Measurements from ENCODE around the gene NAPG.
"Not testable (repeated sequence)": the region's sequence is repeated elsewhere in the genome, so short reads cannot be mapped to it uniquely, and the experiment has no call there.

NAPG gene

GRCh38 chr18:10552226-10552625 lies 26.4 kb downstream of the NAPG start:
- DNase-seq: no peak

- not testable (repeated sequence) for DNase-seq
Measured at GRCh38 chr18:10556251-10556650, 30.4 kb downstream of the NAPG start.

- no peak for DNase-seq
Measured at GRCh38 chr18:10557085-10557677, 31.4 kb downstream of the NAPG start.

DNA sequence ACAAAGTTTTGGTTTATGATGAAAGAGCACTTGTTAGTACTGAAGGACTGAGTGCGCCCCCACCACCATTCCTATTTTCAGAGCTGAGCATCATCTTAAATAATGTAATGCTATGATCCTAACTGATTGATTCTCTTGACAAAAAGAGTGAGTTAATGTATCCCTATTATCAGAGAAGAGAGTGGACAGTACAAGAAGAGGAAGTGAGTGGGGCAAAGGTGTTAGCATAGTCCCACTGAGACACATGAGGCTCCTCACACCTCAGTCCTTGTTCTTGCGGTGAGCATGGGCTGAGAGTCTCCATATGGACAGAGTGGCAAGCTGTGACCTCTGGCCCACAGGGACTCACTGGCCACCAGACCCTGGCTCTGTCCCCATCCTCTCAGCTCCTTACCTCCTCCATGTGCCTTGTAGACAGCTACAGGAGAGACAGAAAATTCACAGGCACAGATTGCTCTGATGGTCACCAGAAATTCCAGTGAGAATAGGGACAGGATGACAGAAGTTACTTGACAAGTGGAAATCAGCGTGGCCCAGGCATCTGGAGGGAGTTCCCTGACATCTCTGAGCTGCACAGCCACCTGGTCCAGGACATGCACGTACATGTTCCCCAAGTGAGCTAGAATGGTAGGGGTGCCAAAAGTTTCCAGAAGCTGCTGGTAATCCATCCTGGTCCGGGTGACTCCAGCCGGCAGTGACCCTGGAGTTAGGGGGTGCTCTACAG lies 32.6 kb downstream of the NAPG start:
- peak; percentile 36 for DNase-seq

GRCh38 chr18:10558967-10559298 lies 33.1 kb downstream of the NAPG start:
- no peak for DNase-seq

GRCh38 chr18:10559553-10560451 lies 34.0 kb downstream of the NAPG start:
- DNase-seq: peak; percentile 80

- peak; percentile 80 for DNase-seq
Measured at GRCh38 chr18:10560452-10561045, 34.7 kb downstream of the NAPG start.

- no peak for DNase-seq
Measured at GRCh38 chr18:10562773-10563160, 36.9 kb downstream of the NAPG start.

DNA sequence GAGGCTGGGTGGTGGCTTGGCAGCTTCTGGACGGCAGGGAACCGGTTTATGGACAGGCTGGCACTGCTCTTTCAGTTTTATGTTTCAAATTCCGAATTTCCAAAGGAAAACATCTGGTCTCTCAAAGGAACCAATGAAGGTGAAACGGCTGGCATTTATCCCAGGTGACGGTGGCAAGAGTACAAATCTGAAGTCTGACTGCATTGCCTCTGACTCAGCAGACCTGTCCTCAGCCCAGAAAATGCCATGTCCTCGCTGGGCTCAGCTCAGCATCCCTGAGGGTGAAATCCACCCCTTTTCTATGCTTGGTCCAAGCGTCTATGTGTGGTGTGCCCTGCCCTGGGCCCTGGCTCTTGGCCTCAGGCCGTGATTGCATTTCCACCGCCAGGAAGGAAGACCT lies 38.1 kb downstream of the NAPG start:
- DNase-seq: peak; percentile 90

DNA sequence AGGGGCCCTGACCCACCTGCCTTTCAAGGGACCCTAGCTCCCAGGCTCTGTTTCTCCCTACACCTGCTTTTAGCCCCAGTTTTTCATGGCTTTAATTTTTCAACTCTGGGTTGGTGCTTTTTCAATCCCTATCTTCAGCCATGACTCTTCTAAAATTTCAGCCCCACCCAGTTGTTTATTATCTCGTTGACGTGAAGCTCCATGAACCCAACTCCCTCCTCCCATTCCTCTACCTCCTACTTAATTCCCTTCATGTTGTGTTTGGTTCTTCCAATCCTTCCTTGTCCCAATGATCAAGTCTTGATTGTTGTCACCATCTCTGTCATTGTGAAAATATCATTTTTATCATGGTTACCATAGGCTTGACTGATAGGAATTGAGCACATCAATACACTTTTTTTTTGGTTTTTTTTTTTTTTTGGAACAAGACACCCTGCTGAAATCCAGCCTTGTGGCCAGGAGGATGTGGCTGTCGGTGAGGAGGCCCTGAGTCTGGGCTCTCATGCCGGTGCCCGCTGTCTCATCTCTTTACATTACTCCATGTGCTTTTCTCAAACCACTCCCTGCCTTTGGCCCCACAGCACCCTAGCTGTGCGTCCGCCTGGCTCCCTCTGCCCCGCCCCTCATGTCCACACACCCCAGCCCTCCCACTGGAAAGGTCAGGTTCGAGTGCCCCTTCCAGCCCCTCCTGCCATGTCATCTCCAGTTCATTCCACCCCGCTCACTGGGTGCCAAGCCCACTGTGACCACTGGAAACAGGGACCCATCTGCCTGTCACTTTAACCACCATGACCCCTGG lies 39.3 kb downstream of the NAPG start:
- DNase-seq: no peak

DNA sequence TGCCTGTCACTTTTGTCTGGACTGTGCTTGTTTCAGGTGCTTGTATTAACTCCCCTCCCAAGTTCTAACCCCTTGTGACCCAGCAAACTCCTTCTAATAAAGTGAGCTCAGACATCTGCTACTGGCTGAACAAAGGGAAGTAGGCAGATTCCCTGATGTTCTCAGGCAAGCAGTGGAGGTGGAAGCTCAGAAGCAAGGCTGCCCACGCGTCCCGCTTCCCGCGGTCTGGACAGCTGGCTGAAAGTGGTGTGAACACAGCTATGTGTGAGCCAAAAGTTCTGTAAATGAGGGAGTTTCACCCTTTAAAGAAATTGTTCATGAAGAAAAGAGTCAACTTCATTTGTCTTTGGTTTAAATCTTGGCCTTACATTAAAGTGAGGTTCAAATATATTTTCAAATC lies 40.0 kb downstream of the NAPG start:
- no peak for DNase-seq

DNA sequence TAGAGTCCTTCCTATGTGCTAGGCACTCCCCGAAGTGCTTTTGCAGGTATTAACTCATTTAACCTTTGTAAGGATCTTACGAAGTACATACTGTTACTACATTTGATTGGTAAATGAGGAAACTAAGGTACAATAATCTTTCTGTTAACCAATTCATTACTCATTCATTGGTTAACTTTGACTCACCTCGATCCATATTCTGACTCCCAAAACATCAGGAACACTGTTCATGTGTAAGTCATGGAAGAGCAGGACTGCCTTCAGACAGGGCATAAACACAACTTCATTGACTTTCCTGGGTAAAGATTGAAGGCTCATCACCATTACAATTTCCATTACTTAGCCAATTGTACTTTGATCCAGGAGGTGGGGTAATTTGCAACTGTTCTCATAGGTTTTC lies 40.6 kb downstream of the NAPG start:
- DNase-seq: no peak

GRCh38 chr18:10569941-10570340 lies 44.1 kb downstream of the NAPG start:
- not testable (repeated sequence) for DNase-seq

- no peak for DNase-seq
Measured at GRCh38 chr18:10570622-10571021, 44.8 kb downstream of the NAPG start.

DNA sequence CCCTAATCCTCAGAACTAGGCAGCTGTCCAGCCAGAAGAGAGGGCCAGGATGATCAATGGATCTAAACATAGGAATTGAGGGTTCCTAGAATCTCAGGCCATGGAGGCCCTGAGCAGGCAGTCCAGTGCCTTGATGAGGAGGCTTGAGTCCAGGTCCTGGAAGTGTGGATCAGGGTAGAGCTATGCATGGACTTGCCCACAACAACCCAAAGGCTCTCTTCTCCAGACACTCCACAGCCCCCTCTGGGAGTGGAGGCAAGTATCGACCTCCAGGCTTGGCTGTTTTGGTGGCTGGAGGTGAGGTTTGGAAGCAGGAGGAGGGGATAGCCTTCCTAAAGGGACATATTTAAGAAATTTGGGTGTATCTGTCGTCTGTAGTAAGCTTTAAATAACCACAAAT lies 45.7 kb downstream of the NAPG start:
- DNase-seq: no peak

DNA sequence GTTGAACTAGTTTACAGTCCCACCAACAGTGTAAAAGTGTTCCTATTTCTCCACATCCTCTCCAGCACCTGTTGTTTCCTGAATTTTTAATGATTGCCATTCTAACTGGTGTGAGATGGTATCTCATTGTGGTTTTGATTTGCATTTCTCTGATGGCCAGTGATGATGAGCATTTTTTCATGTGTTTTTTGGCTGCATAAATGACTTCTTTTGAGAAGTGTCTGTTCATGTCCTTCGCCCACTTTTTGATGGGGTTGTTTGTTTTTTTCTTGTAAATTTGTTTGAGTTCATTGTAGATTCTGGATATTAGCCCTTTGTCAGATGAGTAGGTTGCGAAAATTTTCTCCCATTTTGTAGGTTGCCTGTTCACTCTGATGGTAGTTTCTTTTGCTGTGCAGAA lies 47.4 kb downstream of the NAPG start:
- DNase-seq: not testable (repeated sequence)

DNA sequence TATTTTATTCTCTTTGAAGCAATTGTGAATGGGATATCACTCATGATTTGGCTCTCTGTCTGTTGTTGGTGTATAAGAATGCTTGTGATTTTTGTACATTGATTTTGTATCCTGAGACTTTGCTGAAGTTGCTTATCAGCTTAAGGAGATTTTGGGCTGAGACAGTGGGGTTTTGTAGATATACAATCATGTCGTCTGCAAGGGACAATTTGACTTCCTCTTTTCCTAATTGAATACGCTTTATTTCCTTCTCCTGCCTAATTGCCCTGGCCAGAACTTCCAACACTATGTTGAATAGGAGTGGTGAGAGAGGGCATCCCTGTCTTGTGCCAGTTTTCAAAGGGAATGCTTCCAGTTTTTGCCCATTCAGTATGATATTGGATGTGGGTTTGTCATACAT lies 48.6 kb downstream of the NAPG start:
- not testable (repeated sequence) for DNase-seq

DNA sequence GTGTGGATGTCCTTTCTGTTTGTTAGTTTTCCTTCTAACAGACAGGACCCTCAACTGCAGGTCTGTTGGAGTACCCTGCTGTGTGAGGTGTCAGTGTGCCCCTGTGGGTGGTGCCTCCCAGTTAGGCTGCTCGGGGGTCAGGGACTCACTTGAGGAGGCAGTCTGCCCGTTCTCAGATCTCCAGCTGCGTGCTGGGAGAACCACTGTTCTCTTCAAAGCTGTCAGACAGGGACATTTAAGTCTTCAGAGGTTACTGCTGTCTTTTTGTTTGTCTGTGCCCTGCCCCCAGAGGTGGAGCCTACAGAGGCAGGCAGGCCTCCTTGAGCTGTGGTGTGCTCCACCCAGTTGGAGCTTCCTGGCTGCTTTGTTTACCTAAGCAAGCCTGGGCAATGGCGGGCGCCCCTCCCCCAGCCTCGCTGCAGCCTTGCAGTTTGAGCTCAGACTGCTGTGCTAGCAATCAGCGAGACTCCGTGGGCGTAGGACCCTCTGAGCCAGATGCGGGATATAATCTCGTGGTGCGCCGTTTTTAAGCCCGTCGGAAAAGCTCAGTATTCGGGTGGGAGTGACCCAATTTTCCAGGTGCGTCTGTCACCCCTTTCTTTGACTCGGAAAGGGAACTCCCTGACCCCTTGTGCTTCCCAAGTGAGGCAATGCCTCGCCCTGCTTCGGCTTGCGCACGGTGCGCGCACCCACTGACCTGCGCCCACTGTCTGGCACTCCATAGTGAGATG lies 52.2 kb downstream of the NAPG start:
- not testable (repeated sequence) for DNase-seq

GRCh38 chr18:10578573-10578899 lies 52.7 kb downstream of the NAPG start:
- DNase-seq: peak; percentile 20

DNA sequence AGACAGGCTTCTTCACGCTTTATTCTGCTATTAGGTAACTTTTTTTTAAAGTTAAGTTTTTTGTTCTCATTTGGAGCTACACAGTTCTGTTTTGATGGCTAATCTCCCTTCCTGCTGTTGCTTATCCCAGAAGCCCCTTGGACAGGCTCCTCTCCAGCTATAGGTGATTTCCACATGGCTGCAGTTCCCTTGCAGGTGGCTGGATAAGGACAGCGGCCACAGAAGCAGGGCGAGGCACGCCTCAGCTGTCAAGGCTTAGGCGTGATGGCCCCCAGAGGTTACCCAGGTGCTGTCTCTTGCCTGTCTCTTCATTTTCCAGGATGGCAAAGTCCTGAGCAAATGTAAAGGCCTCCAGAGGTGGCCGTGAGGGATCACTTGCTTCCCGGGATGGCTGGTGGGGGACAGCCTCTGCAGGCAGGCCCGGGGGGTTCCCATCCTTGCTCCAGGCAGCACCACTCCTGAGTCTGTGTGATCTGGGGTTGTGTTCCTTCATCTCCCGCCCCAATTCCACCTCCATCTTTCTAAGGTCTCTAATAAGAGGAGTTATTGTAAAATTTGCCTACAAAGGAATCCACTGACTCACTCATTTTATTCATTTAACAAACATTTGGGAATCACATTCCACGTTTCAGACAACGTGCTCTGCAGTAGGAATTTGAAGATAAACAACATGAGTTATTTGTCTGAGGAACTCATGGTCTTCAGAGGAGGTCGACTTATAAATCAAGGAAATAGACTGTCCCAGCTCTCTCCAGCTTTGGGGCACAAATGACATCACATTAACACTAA lies 53.4 kb downstream of the NAPG start:
- DNase-seq: no peak

DNA sequence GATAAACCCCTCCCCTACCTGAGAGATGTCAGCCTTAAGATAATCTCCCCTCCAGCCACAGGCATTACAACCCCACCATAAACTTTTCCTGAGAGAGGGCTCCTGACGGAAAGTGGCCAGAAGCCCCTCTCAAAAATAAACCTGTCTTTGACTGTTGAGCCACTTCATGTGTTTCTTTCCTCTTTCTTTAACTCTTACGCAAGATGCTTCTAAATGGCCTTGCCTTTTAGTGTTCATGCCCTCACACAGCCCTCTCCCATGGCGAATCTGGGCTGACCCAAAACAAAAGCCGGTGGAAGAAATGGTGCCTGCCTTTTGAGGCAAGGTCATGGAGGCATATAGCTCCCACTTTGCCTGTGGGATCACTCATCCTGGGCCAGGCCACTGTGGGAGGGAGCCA lies 54.4 kb downstream of the NAPG start:
- no peak for DNase-seq
